ENCODE data around the gene REG4. TPM values are rescaled to one million over a fixed set of nuclear protein-coding genes. Genes with fewer than 3 reads are reported as not detected.

Gene REG4
- total RNA-seq: not detected in 2 replicates

GRCh38 chr1:119811387-119811786 is at the start of gene REG4:
TSS of gene REG4 (minus strand) at chr1:119811460. CDS start at chr1:119808769, 2,691 bp downstream.

GRCh38 chr1:119768778-119769177 is 42.5 kb downstream of the REG4 start, which contains the start of gene HMGCS2:
TSS of gene HMGCS2 (minus strand) at chr1:119768905. CDS start at chr1:119768844, 61 bp downstream.

Other genes starting within 250 kb of the REG4 start
- 4.7 and 7.5 TPM in 2 replicates for gene ZNF697, start 163.2 kb downstream of the REG4 start, total RNA-seq
- 163 and 185 TPM in 2 replicates for gene PHGDH, start 99.5 kb downstream of the REG4 start, total RNA-seq
- not detected in 2 replicates for gene HMGCS2, start 42.6 kb downstream of the REG4 start, total RNA-seq
- gene ADAM30, start 85.1 kb upstream of the REG4 start, total RNA-seq: not detected in 2 replicates